Occipital lobe (tissue), 2 donors: ENCODE data around the gene SNED1. TPM values are rescaled to one million over a fixed set of nuclear protein-coding genes. Genes with fewer than 3 reads are reported as not detected.

Experiments
- DNase-seq: peaks from one replicate; lab custom pipeline; 2025; lab: John Stamatoyannopoulos, UW
- total RNA-seq: library from RNA; depleted of rRNA; stranded (reverse); fragments of >200 nt; gene quantifications from one replicate; pipeline ENCODE4 v1.2.3, GENCODE V29; 2014

The SNED1 gene
- total RNA-seq, 1 donor from 2014 or later = 3.3 TPM

DNA sequence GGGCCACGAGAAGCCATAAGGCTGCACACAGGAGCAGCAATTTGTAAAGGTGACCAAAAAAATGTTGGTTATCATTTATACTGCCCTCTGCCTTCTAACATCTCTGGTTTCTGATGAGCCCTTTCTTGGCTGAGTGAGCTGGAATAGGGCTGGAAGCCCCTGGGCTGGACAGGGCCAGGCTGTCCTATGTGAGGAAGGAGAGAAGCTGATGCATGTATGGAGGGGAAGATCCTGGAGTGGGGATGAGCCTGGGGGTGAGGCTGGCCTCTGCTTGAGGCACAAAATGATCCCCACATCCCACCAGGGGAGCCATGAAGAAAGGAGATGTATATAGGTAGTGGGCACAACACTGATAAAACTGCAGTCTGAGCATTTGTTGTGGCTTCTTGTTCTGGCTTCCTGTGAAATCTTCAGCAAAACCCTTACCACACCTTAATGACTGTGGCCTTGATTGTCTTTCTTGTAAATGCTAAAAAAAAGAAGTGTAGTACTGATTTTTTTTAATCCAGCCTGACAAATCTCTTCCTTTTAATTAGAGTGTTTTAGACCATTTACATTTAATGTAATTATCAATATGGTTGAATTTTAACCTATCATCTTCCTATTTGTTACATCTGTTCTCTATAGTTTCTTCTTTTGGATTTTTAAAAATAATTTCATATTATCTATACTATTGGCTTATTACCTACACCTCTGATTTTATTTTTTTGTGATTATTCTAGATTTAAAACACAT, 5.6 kb downstream of the SNED1 start:
- no peak for DNase-seq

DNA sequence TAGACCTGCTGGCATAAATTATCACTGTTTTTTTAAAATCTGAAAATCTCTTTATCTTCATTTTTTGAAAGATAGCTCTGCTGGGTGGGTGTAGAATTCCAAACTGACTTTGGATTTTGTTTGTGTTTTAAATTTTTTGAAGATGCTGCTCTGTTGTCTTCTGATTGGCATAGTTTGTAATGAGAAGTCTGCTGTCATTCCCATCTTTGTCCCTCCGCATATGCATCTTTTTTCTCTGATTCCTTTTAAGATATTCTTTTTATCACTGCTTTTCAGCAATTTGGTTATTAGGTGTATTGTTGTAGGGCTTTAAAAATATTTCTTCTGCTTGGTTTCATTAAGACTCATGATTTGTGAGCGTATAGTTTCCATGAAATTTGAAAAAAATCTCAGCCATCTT, 7.2 kb downstream of the SNED1 start:
- DNase-seq = no peak

GRCh38 chr2:241006412-241006811, 8.0 kb downstream of the SNED1 start:
- no peak for DNase-seq

DNA sequence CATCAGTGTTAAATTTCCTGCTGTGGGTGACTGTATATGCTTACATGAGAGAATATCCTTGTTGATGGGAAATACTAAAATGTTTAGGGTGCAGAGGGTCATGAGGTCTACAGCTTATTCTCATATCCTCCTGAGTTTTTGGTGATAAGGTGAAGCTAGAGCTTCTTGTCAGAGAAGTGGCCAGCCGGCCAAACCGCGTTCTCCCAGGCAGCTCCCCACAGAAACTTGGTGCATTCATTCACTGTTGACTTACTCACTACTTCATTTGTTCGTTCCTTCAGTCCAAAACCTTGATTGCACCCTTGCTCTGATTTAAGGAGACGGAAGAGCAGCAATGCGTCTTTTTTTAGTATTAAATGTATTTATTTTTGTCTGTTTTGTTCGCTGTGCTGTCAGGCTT, 8.7 kb downstream of the SNED1 start:
- no peak for DNase-seq

- no peak for DNase-seq
Measured at GRCh38 chr2:241007880-241008710, 9.7 kb downstream of the SNED1 start.

GRCh38 chr2:241008711-241009121, 10.3 kb downstream of the SNED1 start:
- no peak for DNase-seq

DNA sequence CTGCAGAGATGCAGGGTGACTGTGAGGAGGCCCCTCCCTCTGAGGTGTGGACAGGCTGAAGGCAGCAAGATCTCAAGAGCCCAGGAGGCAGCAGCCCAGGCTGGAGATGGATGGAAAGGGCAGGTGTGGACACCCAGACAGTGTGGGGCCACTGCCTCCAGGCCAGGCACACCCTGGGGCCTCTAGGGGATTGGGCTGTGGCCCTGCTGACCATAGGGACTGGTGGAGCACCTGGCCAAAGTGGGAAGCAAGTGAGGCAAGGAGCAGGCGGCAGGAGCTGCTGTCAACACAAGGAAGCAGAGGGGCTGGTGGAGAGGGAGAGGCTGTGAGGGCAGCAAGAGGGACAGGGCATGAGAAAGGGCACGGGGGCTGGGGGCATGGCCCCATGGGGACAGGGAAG, 10.8 kb downstream of the SNED1 start:
- no peak for DNase-seq

GRCh38 chr2:241009601-241010530, 11.4 kb downstream of the SNED1 start:
- DNase-seq = no peak

DNA sequence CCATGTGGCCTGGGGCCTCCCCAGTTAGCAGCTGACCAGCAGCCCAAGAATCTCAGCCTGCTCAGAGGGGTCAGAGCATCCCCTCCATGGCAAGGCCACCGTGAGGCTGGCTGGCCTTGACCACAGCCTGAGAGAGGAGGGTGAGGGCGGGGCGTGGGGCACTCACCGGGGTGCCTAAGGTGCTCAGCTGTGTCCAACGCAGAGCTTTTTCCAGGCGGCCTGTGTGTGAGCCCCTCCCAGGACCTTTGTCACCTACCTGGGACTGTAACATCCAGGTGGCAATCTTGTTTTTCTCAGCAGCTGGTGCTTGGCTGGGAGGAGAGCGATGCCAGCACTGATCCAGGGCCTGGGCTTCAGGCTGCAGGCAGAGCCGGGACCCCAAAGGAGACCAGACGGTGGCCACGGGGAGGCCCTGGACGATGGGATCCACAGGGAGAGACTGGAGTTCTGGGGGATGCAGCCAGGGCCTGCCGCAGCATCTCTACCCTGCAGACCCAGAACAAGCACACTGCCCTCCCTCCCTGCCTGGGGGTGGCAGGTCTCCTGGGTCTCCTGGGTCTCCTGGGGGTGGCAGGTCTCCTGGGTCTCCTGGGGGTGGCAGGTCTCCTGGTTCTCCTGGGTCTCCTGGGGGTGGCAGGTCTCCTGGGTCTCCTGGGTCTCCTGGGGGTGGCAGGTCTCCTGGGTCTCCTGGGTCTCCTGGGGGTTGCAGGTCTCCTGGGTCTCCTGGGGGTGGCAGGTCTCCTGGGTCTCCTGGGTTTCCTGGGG, 12.3 kb downstream of the SNED1 start:
- DNase-seq = no peak

GRCh38 chr2:241011296-241011600, 12.8 kb downstream of the SNED1 start:
- DNase-seq = no peak

DNA sequence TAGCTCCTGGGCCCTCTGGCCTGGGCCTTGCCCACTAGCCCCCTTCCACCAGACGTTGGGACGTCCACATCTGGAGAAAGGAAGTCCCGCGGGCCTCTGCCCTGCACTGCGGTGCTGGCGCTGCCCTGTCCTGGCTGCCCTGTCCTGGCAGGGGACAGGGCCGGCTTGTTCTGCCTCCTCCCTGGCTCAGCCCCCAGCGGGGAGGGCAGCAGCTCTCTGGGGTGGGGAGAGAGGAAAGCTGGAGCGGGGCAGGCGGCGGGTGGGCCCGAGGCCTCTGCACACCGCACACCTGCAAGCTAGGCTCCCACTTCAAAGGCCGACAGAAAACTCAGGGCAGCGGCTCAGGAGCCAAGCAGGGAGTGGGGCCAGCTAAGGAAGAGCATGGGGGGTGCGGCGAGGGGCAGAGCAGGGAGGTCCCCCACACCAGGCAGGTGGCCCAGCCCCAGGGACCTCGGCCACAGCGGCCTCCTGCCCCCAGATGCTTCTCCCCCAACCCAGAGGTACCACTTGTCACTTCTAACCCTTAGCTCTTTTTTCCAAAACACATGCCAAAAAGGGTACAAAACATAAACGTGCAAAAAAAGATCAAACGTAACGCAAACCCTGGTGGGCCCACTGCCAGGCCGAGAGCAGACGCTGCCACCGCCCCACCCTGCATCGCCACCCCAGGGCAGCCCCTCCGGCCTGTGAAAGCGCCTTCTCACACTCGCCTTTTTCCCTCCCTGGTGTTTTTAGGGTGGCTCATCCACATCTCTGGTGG, 13.5 kb downstream of the SNED1 start:
- no peak for DNase-seq

DNA sequence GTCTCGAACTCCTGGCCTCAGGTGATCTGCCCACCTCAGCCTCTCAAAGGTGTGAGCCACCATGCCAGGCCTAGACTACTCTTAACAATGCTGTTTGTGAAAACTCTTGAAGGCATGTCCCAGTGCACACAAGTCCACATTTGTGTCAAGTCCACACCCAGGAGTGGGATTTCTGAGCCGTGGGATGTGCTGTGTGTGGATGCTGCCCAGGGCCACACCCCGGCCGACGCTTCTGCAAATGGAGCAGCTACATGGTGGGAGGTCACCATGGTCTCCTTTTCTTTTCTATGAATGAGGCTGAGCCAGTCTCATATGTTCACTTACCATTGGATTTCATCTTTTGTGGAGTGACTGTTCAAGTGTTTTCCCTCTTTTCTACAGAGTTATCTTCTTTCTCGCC, 15.8 kb downstream of the SNED1 start:
- no peak for DNase-seq

DNA sequence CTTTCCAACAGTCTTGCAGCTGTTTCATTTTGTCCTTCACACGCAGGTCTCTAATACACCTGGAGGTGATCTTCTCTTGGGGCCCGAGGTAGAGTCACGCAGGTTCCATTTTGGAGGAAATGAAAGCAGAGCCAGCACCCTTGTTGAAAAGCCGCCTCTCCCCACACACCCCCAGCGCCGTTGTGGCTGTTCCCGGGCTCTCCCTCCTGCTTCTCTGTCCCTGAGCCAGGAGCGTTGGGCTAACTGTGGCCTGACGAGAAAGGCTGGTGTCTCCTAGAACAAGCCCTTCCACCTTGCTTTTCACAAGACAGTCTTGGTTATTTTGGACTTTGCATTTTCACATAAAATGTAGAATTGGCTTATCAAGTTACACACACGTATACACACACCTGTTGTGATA, 16.3 kb downstream of the SNED1 start:
- DNase-seq = no peak

GRCh38 chr2:241015439-241015838, 17.0 kb downstream of the SNED1 start:
- DNase-seq = no peak

GRCh38 chr2:241017228-241017940, 19.0 kb downstream of the SNED1 start:
- DNase-seq = no peak

- no peak for DNase-seq
Measured at GRCh38 chr2:241018051-241018891, 19.9 kb downstream of the SNED1 start.

GRCh38 chr2:241019441-241020139, 21.2 kb downstream of the SNED1 start:
- DNase-seq = no peak

DNA sequence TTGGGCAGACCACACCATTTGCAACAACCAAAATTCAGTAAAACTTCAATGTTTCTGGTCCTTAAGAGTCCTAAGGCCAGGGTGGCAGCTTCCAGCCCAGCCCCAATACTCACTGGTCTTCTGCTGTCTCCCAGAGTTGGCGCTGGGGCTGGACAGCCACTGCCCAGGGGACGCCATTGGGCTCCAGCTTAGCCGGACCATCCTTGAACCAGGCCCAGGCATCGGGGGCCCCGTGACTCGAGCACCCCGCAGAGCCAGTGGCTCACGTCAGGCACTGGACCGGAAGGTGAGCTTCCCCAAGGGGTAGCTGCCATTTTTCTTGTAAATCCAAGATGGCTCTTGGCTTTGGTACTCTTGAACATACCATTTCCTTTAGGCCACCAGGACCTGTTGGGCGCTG, 21.8 kb downstream of the SNED1 start:
- DNase-seq = no peak
